SIG-M5 treated with dmso at 0.1 percent for 504 hours (cell line): ENCODE measurements around the gene CNRIP1.

Source experiments
- DNase-seq: peaks from one replicate; lab custom pipeline; 2025; ENCODE audit not compliant: unreplicated experiment; lab: John Stamatoyannopoulos, UW

CNRIP1 gene

DNA sequence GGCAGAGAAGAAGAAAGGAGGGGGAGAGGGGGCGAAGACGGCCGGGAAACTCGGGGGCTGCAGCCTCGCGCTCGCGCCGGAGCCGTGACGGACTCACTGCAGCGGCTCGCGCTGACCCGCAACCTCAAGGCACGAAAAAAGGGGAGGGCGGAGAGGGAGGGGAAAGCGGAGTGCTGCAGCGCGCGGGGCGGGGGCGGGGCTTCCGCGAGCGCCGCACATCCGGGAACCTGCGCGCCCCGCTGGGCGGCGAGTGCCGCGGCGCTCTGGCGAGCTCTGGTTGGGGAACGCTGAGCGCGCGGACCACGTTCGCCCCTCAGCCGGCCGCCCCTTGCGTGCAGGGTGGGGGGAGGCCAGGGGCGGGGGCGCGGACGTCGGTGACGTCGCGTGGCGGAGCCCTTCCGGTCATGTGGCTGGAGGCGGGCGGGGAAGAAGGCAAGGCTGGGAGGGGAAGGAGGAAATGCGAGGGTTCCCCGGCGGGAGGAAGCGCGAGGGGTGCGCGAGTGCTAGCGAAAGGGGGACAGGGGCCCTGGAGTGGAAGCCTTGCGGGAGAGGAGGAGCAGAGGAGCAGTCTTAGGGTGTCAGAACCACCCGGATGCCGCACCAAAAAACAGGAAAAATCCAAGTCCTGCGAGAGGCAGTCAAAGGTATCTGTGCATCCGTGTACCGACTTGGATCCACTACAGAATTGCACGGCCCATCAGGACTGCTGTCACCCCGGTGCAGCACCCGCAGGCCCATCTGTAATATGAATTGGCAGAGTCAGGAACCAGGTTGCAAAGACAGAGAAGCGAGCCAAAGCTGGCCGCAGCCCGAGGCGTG lies 67.1 kb downstream of the CNRIP1 start, which contains the start of gene PPP3R1:
Gene PPP3R1, minus strand, starts transcription at position 133 of the 819 bp plus-strand sequence. CDS start 405 bp downstream, outside the sequence.
- peak; percentile 95 for DNase-seq

DNA sequence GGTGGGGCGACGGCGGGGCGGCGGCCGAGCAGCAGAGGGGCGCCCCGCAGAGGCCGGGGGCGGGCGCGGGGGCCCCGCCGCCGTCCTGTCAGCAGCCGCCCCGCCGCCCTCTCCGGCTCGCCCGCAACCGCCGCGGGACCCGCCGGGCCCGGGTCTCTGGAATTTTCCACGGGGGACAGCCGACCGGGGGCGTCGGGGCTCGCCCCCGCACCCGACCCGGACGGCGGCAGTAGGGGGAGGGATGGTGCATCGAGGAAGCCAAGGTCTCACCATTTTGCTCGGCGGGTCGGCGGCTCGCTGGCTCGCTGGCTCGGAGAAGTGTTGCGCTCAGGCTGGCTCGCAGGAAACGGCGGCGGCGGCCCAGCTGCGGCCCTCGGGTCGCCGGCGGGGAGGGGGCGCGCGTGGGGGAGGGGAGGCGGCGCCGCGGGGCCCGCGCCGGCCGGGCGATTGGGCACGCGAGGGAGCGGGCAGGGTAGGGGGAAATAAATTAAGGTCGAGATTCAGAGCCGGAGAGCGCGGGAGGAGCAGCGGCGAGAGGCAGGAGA lies 67.8 kb downstream of the CNRIP1 start:
- peak; percentile 31 for DNase-seq

DNA sequence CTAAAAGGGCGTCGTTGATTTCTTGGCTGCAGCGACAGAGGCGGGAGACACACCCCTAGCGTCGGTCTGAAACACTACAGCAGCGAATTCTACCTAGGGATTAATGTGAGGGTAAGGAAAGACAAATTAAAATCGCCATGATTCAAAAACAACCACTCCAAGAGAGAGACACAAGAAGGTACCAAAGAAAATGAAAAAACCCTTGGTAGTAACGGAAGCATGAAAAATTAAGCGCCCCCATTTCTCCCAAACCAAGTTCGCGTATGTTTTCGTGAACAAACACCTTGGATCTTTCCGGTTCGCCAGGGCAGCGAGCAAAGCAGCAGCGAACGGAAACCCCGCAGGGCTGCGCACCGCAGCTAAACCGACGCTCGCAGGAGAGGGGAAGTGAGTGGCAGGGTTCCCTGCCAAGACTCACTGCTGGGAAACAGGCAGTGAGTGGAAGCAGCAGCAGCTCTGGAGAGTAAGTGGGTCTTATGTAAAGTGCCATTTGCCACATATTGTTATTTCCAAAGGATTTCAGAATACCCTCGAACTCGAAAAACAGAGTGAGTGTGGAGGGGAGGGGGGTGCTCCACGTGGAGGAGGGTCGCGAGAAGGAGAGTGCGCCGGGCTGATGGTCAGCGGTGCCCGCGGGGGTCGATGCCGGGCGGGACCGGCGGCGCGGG lies 68.4 kb downstream of the CNRIP1 start:
- DNase-seq, result peak; percentile 94

DNA sequence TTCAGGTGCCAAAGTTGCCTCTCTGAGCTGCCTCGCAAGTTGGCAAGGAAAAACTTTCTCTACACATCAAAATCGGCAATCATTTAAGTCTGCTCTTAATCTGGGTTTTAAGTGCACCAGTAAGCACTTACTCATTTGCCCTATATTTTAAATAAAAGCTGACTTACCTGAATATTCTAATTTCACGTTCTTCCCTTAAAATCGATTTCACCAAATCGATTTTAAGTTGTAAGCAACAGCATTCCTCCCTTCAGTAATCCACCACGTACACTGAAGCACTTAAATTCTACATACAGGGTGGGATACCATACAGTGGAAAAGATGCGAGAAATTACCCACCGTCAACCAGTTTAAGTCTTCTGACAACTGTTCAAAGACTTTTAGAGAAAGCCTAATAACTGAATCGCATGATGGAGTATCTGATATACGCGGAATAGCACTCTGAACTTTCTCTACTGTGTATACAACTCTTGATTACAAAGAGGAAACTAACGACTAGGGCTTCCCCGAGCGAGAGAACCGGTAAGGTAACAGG lies 69.0 kb downstream of the CNRIP1 start:
- no peak for DNase-seq

DNA sequence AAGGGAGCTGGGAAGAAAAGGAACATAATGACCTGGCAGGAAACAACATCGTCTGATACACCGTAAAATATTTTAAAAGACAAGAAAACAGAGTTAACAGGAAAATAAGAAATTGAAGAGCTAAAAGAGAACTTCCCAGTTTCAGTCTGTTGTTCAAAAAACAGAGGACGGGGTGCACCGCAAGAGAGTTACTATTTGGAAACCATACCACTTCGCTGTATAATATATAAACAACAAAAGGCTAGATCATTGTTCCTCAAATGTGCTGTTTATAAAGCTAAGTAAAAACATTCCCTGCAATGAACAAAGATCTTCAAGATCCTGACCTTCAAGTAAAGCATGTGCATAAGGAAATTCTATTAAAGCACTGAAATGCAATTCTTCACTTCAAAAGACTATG lies 69.6 kb downstream of the CNRIP1 start:
- peak; percentile 66 for DNase-seq

DNA sequence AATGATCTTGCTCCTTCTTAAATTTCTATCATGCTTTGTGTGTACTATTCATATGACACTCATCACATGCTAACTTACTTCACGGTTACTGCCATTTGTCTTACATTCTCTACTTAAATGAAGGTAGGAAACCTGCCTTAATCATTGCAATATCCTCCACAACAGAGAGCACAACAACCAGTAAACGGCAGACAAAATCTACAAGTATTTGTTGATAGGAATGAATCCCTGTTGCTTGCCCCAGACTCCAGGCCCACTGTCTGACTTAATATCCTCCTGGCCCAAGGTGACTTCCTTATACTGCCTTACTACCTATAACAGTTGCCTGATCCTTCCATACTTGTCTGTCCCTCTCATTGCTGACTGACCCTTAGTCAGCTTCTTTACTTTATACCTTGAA lies 70.9 kb downstream of the CNRIP1 start:
- DNase-seq, result no peak

DNA sequence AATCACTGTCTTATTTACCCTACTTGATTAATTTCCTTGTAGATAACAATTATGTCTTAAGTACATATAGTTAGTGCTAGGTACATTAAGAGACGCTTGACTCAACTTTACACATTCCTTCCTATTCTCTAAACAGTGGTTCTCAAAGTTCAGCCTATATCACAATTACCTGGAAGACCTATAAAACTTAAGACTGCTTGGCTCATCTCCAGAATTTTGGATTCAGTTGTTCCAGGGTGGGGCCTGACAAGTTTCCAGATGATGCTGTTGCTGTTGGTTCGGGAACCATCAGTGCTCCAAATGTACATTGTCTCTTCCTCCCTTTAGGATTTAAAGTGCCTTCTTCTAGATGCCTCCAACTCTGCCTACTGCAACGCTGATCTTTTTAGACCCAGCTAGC lies 71.4 kb downstream of the CNRIP1 start:
- DNase-seq, result no peak

DNA sequence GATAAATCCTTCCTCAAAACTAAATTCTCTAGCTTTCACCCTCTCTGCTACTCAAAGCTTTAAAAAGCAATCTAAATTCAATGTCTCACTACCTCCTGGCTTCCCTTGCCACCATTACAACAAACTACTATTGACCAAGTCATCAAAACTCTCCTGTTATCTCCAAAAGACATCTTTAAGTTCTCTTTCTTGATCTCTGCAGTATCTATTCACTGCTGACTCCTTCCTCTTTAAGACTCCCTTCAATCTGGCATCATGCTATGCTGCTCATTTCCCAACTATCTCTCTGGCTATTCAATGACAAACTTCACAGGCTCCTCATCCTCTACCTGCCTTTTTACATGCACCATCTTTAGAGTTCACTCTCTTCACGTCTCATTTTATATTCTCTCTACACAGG lies 73.4 kb downstream of the CNRIP1 start:
- DNase-seq, result peak; percentile 62

DNA sequence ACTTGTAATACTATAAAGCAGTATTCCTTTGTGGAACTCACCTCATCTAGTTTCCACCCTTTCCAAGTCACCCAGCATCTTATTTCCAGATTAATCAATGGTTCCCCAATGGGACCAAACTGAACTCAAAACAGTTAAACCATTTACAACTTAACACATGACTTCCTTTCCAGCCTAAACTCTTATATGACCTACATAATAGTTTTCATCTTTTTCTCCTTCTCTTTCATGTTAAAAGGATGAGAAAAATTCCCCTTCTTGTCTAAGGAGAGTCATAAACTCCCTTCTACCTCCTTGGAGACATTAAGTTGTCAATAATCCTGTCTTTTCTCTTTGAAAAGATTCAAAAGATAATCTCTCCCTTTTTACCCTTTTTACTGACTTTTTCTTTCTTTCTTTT lies 74.1 kb downstream of the CNRIP1 start:
- DNase-seq, result no peak

DNA sequence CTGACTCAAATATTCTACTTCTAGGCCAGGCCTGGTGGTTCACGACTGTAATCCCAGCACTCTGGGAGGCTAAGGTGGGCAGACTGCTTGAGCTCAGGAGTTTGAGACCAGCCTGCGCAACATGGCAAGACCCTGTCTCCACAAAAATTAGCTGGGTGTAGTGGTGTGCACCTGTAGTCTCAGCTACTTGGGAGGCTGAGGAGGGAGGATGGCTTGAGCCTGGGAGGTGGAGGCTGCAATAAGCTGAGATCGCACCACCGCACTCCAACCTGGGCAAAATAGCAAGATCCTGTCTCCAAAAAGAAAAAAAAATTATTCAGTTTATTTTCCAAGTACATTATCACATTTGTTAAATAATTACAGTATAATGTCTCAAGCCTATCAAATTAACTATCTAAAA lies 74.7 kb downstream of the CNRIP1 start:
- DNase-seq, result no peak

DNA sequence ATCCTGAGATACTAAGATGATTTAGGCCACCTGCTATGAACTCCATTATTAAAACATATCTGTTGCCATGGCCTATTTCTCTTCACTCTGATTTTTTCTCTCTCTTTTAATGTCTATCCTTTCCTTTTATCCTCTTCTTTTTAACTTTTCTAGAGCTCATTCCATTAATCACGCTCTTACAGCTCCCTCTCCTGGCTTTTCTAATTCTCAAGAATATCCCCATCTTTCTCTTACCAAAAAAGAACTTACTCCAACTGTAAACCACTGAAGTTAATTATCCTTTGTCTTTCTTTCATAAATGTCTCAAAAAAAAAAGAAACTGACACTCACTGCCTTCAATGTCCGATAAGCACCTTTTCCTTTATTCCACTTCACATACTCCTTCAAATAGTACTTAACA lies 75.3 kb downstream of the CNRIP1 start:
- DNase-seq, result no peak
